Measurements from ENCODE around the gene HGFAC. TPM values are rescaled to one million over a fixed set of nuclear protein-coding genes. Genes with fewer than 3 reads are reported as not detected.

Gene HGFAC
- total and polyA plus RNA-seq, 10 of the 15 experiments (the other 5 are each of a cell fraction or from before 2014, with no cell fraction given): 0.38 TPM; not detected in 9

DNA sequence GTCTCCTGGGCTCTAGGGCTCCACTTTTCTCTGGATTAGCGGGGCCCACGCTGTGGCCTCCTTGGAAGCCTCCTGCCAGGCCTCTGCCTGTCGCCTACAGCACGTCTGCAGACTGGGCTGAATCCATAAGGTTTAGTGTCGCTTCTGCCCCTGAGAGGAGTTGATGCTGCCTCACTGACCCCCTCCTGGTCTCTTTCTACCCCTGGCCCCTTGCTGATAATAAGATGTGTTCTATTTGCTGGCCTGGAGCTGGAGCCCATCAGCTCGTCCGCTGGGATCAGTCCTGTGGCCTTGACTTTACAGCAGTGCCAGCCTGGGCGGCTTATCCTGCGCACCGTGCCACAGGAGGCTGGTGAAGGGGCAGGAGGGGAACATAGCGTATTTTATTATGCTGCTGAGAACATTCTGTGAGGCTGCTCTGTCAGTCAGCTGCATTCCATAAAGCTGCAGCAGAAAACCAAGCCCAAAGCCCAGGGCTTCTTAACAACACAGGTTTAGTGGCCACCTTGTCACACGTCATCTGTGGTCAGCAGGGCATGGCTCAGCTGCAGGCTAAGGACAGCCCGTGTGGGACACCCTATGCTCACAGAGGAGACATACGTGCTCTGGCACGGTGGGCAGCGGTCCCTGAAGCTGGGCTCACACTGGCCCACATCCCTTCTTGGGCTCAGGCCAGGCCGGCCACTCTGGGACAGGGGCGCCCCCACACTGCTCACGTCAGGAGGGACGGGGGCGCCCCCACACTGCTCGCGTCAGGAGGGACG is 29.3 kb upstream of the HGFAC start:
- no peak for TF ChIP-seq SIN3A (IDR thresholded peaks at IDR 0.05; ENCODE audit: low read depth, low read length)
- no peak for TF ChIP-seq RUNX3 (IDR thresholded peaks at IDR 0.05; ENCODE audit: low read length)
- TF ChIP-seq CTCF (IDR thresholded peaks at IDR 0.05 in 2 of 3, conservative IDR thresholded peaks at IDR 0.05 in 1 of 3; ENCODE audit: control insufficient read depth in 2 of 3, extremely low read depth in 1 of 3, insufficient read depth in 1 of 3, low read depth in 3 of 3, low read length in 3 of 3): no peak
- TF ChIP-seq E4F1 (IDR thresholded peaks at IDR 0.05; ENCODE audit: borderline replicate concordance, partially characterized antibody): no peak
- no peak for TF ChIP-seq MTA2 (IDR thresholded peaks at IDR 0.05; ENCODE audit: low read depth)
- no peak for TF ChIP-seq NR2C2 (IDR thresholded peaks at IDR 0.05; ENCODE audit: borderline replicate concordance, control insufficient read depth, insufficient read length, low read depth)
- no peak for TF ChIP-seq POU2F2 (IDR thresholded peaks at IDR 0.05; ENCODE audit: borderline replicate concordance, low read depth, low read length)
- no peak for TF ChIP-seq SMARCA5 (IDR thresholded peaks at IDR 0.05)
- no peak for TF ChIP-seq ASH2L (IDR thresholded peaks at IDR 0.05; ENCODE audit: borderline replicate concordance, low read depth)
- TF ChIP-seq IKZF1 (conservative IDR thresholded peaks at IDR 0.05): no peak
- TF ChIP-seq BCLAF1 (IDR thresholded peaks at IDR 0.05): no peak
- TF ChIP-seq PML (IDR thresholded peaks at IDR 0.05; ENCODE audit: low read length): no peak
- no peak for TF ChIP-seq ZNF274 (IDR thresholded peaks at IDR 0.05; ENCODE audit: insufficient read depth, insufficient read length)
- no peak for TF ChIP-seq ZNF384 (IDR thresholded peaks at IDR 0.05; ENCODE audit: borderline replicate concordance, low read depth, low read length)
- TF ChIP-seq SUZ12 (IDR thresholded peaks at IDR 0.05; ENCODE audit: unreplicated experiment): no peak
- TF ChIP-seq NFYA (IDR thresholded peaks at IDR 0.05; ENCODE audit: borderline replicate concordance, low read depth, low read length): no peak
- no peak for TF ChIP-seq ZSCAN29 (IDR thresholded peaks at IDR 0.05)
- TF ChIP-seq NBN (IDR thresholded peaks at IDR 0.05): no peak
- Histone ChIP-seq H3K9ac (ENCODE audit: control insufficient read depth, insufficient read depth, low read length) (no peak overlapping the region), H4K20me1 (ENCODE audit: control insufficient read depth, insufficient read depth) (no peaks in the 10 kb centered on the region; the same call in 1 of the 2 replicates), H3K4me1 (ENCODE audit: control insufficient read depth, insufficient read depth, low read length) (no peaks in the 10 kb centered on the region; the same call in 1 of the 2 replicates), H3K9me3 (replicated peaks; ENCODE audit: control insufficient read depth, insufficient read depth, low read length) (no peaks in the 10 kb centered on the region), H3K4me3 (no peak overlapping the region), H3K4me2 (ENCODE audit: control insufficient read depth, insufficient read depth) (no peak overlapping the region), H3K36me3 (ENCODE audit: control insufficient read depth in 2 of 2, insufficient read depth in 2 of 2, low read length in 1 of 2) (no peaks in the 10 kb centered on the region), H2AFZ (ENCODE audit: control insufficient read depth, low read depth, low read length) (no peak overlapping the region), H3K27ac (ENCODE audit: control insufficient read depth, insufficient read depth) (no peak overlapping the region), H3K27me3 (replicated peaks in 1 of 2; ENCODE audit: control insufficient read depth in 2 of 2, insufficient read depth in 2 of 2, low read length in 1 of 2) (no peaks in the 10 kb centered on the region; a peak in 1 of 4 replicates), H3K79me2 (ENCODE audit: control insufficient read depth, insufficient read depth, low read length) (no peaks in the 10 kb centered on the region)
- no peak for DNase-seq (ENCODE audit: low read depth, low spot score)
- no peak for FAIRE-seq
- WGBS (ENCODE audit: insufficient coverage, insufficient replicate concordance, low lambda C conversion rate, missing lambda C conversion rate): 63% methylated on average over 24 of the region's 24 CpGs
- intact Hi-C loops (cut with micrococcal nuclease; ENCODE audit: unreplicated experiment): no loop called here
- RAD21 ChIA-PET (ENCODE audit: unreplicated experiment): no interaction called here
- no peak for ATAC-seq
- SMC1A ChIA-PET (ENCODE audit: uncharacterized antibody, unreplicated experiment): no interaction called here
- CTCF ChIA-PET: no interaction called here
- POLR2A ChIA-PET: no interaction called here
- BruUV-seq (replicated peaks): no TSS peak
- in situ Hi-C loops (cut with MboI): no loop called here

Measured in GM12878 (cell line).